H1 (cell line): ENCODE data around the gene PLD6.

Experiments
- CTCF ChIP-seq, 3 experiments: IDR thresholded peaks; 1 replicate in 2 of 3; 2 replicates in 1 of 3; pipeline versions ENCODE4 v1.5.1 to v1.6.1; 2011; ENCODE audit warnings: low read length in 3 of 3, mild to moderate bottlenecking in 3 of 3, inconsistent platforms in 2 of 3, low read depth in 1 of 3, moderate library complexity in 1 of 3; ENCODE audit not compliant: insufficient read depth in 1 of 3; ENCODE audit errors: control extremely low read depth in 1 of 3
- EZH2 ChIP-seq: fragments of 200-600 bp; sonication (generic); IDR thresholded peaks from 2 replicates; pipeline ENCODE4 v1.7.1; 2012; ENCODE audit warnings: low read depth, mild to moderate bottlenecking, moderate library complexity, low read length, inconsistent platforms; ENCODE audit not compliant: severe bottlenecking
- FOSL1 ChIP-seq: IDR thresholded peaks from 2 replicates; pipeline ENCODE4 v1.6.1; 2011; ENCODE audit warnings: mild to moderate bottlenecking, low read depth, low read length, moderate library complexity; ENCODE audit not compliant: insufficient read depth
- POLR2A ChIP-seq, 2 experiments: IDR thresholded peaks; 1 replicate in 1 of 2; 2 replicates in 1 of 2; pipeline ENCODE4 v1.6.1; 2011; ENCODE audit warnings: low read depth in 2 of 2, low read length in 2 of 2, mild to moderate bottlenecking in 2 of 2; ENCODE audit errors: control extremely low read depth in 1 of 2
- TF ChIP-seq, protein P1 (sequence below): IDR thresholded peaks from 2 replicates; pipeline ENCODE4 v1.6.1; 2011; ENCODE audit warnings: low read length, improper control_type of control experiment

- TF ChIP-seq FOSL1 (no peak), CTCF (IDR thresholded peaks at IDR 0.05; ENCODE audit: control extremely low read depth in 1 of 3, insufficient read depth in 1 of 3, low read depth in 1 of 3, low read length in 3 of 3) (no peak), POLR2A (IDR thresholded peaks at IDR 0.05; ENCODE audit: control extremely low read depth in 1 of 2, low read depth in 2 of 2, low read length in 2 of 2) (no peak), EZH2 (no peak)
- TF ChIP-seq, protein P1, sequence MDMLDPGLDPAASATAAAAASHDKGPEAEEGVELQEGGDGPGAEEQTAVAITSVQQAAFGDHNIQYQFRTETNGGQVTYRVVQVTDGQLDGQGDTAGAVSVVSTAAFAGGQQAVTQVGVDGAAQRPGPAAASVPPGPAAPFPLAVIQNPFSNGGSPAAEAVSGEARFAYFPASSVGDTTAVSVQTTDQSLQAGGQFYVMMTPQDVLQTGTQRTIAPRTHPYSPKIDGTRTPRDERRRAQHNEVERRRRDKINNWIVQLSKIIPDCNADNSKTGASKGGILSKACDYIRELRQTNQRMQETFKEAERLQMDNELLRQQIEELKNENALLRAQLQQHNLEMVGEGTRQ = no peak
Observed at GRCh38 chr17:17200831-17201230, 5.3 kb downstream of the PLD6 start.
